GM23338 (cell line): Measurements from ENCODE around the gene PHLDB3. TPM values are rescaled to one million over a fixed set of nuclear protein-coding genes. Genes with fewer than 3 reads are reported as not detected.

Source experiments
- ATAC-seq: fragments of 200-7000 bp; cut with Tn5 transposase; 3 replicates; pipeline ENCODE4 v1.9.1; 2020
- DNase-seq: peaks from one replicate; pipeline ENCODE4 v3.0.0-alpha.2; 2015; ENCODE audit warnings: low spot score
- H2AFZ ChIP-seq: fragments of 200-600 bp; sonication (generic); 2 replicates; pipeline ENCODE4 v1.8.0; 2016; ENCODE audit warnings: antibody characterized with exemption, mild to moderate bottlenecking, moderate library complexity
- H3F3A ChIP-seq: fragments of 200-600 bp; sonication (generic); replicated peaks from 2 replicates; pipeline ENCODE4 v1.8.0; 2017; ENCODE audit warnings: antibody characterized with exemption, mixed run types, low read depth
- H3K27ac ChIP-seq: fragments of 200-600 bp; sonication (generic); 2 replicates; pipeline ENCODE4 v1.6.1; 2016; ENCODE audit warnings: low read depth
- H3K27me3 ChIP-seq: fragments of 200-600 bp; sonication (generic); 2 replicates; pipeline ENCODE4 v1.8.0; 2016; ENCODE audit warnings: mild to moderate bottlenecking, mixed run types, moderate library complexity; ENCODE audit not compliant: insufficient read depth
- H3K36me3 ChIP-seq: fragments of 200-600 bp; sonication (generic); 2 replicates; pipeline ENCODE4 v1.8.0; 2016; ENCODE audit warnings: mild to moderate bottlenecking; ENCODE audit not compliant: insufficient read depth
- H3K4me1 ChIP-seq: fragments of 200-600 bp; sonication (generic); 2 replicates; pipeline ENCODE4 v1.8.0; 2016; ENCODE audit warnings: mild to moderate bottlenecking, moderate library complexity; ENCODE audit not compliant: insufficient read depth
- H3K4me2 ChIP-seq: fragments of 200-600 bp; sonication (generic); 2 replicates; pipeline ENCODE4 v1.7.1; 2017; ENCODE audit warnings: mixed run types
- H3K4me3 ChIP-seq: fragments of 200-600 bp; sonication (generic); 2 replicates; pipeline ENCODE4 v1.6.1; 2016; ENCODE audit warnings: mixed run types
- H3K79me2 ChIP-seq: fragments of 200-600 bp; sonication (generic); replicated peaks from 2 replicates; pipeline ENCODE4 v1.8.0; 2017; ENCODE audit warnings: mild to moderate bottlenecking; ENCODE audit not compliant: insufficient read depth
- H3K9me2 ChIP-seq: fragments of 200-600 bp; sonication (generic); 2 replicates; pipeline ENCODE4 v1.8.0; 2017; ENCODE audit not compliant: insufficient read depth
- H4K20me1 ChIP-seq: fragments of 200-600 bp; sonication (generic); replicated peaks from 2 replicates; pipeline ENCODE4 v1.8.0; 2017; ENCODE audit warnings: mild to moderate bottlenecking; ENCODE audit not compliant: insufficient read depth
- H3K27ac Mint-ChIP-seq: 2 replicates; pipeline ENCODE4 v1.8.0; 2020; ENCODE audit warnings: inconsistent platforms, mild to moderate bottlenecking, moderate library complexity, mixed read lengths
- H3K27me3 Mint-ChIP-seq: 3 replicates; pipeline ENCODE4 v1.8.0; 2022; ENCODE audit warnings: low read depth, mild to moderate bottlenecking, moderate library complexity, mixed read lengths, inconsistent platforms; ENCODE audit not compliant: insufficient read depth, poor library complexity
- H3K36me3 Mint-ChIP-seq: 3 replicates; pipeline ENCODE4 v1.8.0; 2021; ENCODE audit warnings: low read depth, mild to moderate bottlenecking, inconsistent platforms, moderate library complexity, mixed read lengths
- H3K4me1 Mint-ChIP-seq: 3 replicates; pipeline ENCODE4 v1.8.0; 2020; ENCODE audit warnings: mild to moderate bottlenecking, inconsistent platforms, mixed read lengths
- H3K4me3 Mint-ChIP-seq: 3 replicates; pipeline ENCODE4 v1.8.0; 2021; ENCODE audit warnings: moderate library complexity, mild to moderate bottlenecking, inconsistent platforms, mixed read lengths
- H3K9me3 Mint-ChIP-seq: 3 replicates; pipeline ENCODE4 v1.8.0; 2020; ENCODE audit warnings: moderate library complexity, mild to moderate bottlenecking, inconsistent platforms, mixed read lengths
- CREB1 ChIP-seq: fragments of 250-450 bp; sonication (Bioruptor Pico); IDR thresholded peaks from 2 replicates; pipeline ENCODE4 v1.5.0; 2020; ENCODE audit warnings: low read depth, mild to moderate bottlenecking, moderate library complexity
- ETS1 ChIP-seq: IDR thresholded peaks from 2 replicates; pipeline ENCODE4 v1.6.1; 2016; ENCODE audit warnings: antibody characterized with exemption
- EZH2phosphoT487 ChIP-seq: fragments of 200-600 bp; sonication (generic); IDR thresholded peaks from one replicate; pipeline ENCODE4 v1.8.1; 2018; ENCODE audit warnings: antibody characterized with exemption; ENCODE audit not compliant: unreplicated experiment
- NANOG ChIP-seq: IDR thresholded peaks from 2 replicates; pipeline ENCODE4 v1.6.1; 2016; ENCODE audit warnings: antibody characterized with exemption, borderline replicate concordance
- REST ChIP-seq: IDR thresholded peaks from one replicate; pipeline ENCODE4 v1.6.1; 2018; ENCODE audit warnings: antibody characterized with exemption; ENCODE audit not compliant: unreplicated experiment
- ZNF331 ChIP-seq: fragments of 250-450 bp; sonication (Bioruptor Pico); IDR thresholded peaks from 2 replicates; pipeline ENCODE4 v1.5.0; 2020; ENCODE audit warnings: low read depth, mild to moderate bottlenecking, moderate library complexity
- ZNF462 ChIP-seq: fragments of 250-450 bp; sonication (Bioruptor Pico); IDR thresholded peaks from 2 replicates; pipeline ENCODE4 v1.5.0; 2020; ENCODE audit warnings: mild to moderate bottlenecking, moderate library complexity
- polyA plus RNA-seq: library from polyadenylated mRNA; unstranded; fragments of >200 nt; fragmentation: Nextera tagmentation; extraction: Ambion mirVana; gene quantifications from 2 replicates; pipeline ENCODE4 v1.2.1, GENCODE V29; 2016
- total RNA-seq: library from RNA; depleted of rRNA; stranded (reverse); fragments of >200 nt; shearing (Covaris generic); gene quantifications from 2 replicates; pipeline ENCODE4 v1.2.3, GENCODE V29; 2014

The PHLDB3 gene
- total and polyA plus RNA-seq, 2 experiments from 2014 or later: 6.3 to 15.4 TPM

GRCh38 chr19:43482193-43482592, 22.4 kb downstream of the PHLDB3 start (continued):
- TF ChIP-seq REST: no peak
- no peak for TF ChIP-seq ETS1

GRCh38 chr19:43481701-43482100, 22.8 kb downstream of the PHLDB3 start:
- Mint-ChIP-seq H3K27me3 (peaks cover 3% of the 10 kb centered on the region), H3K9me3 (no peaks in the 10 kb centered on the region), H3K4me3 (no peak overlapping the region), H3K27ac (no peak overlapping the region), H3K4me1 (no peaks in the 10 kb centered on the region), H3K36me3 (no peaks in the 10 kb centered on the region)
- Histone ChIP-seq H4K20me1 (no peaks in the 10 kb centered on the region), H2AFZ (no peak overlapping the region), H3K27ac (no peak overlapping the region), H3K4me1 (0 out of 2 replicates have a peak, but pooled peaks cover under 1% of the 10 kb centered on the region), H3F3A (no peaks in the 10 kb centered on the region), H3K9me2 (no peaks in the 10 kb centered on the region), H3K4me2 (no peak overlapping the region), H3K27me3 (no peaks in the 10 kb centered on the region), H3K36me3 (no peaks in the 10 kb centered on the region), H3K79me2 (no peaks in the 10 kb centered on the region), H3K4me3 (no peak overlapping the region)
- ATAC-seq: no peak
- no peak for DNase-seq
- TF ChIP-seq NANOG: no peak
- TF ChIP-seq EZH2phosphoT487: no peak

- H3K36me3 ChIP-seq: no peaks in the 10 kb centered on the region
- H3F3A ChIP-seq: 0 out of 2 replicates have a peak, but pooled peaks cover 4% of the 10 kb centered on the region
- H3K4me1 Mint-ChIP-seq: peaks cover under 1% of the 10 kb centered on the region; the same call in 2 of the 3 replicates
- no peaks in the 10 kb centered on the region for H3K79me2 ChIP-seq
- peaks cover 6% of the 10 kb centered on the region; the same call in 1 of the 2 replicates for H3K4me1 ChIP-seq
- H3K9me3 Mint-ChIP-seq: no peaks in the 10 kb centered on the region
- no peak overlapping the region for H2AFZ ChIP-seq
- H3K27me3 Mint-ChIP-seq: peaks cover 3% of the 10 kb centered on the region
- H4K20me1 ChIP-seq: no peaks in the 10 kb centered on the region
- DNase-seq (no peak), ATAC-seq (no peak)
- H3K36me3 Mint-ChIP-seq: no peaks in the 10 kb centered on the region
- no peak overlapping the region; the same call in 2 of the 3 replicates for H3K4me3 Mint-ChIP-seq
- no peaks in the 10 kb centered on the region for H3K9me2 ChIP-seq
- no peak overlapping the region for H3K4me2 ChIP-seq
- no peak overlapping the region for H3K27ac Mint-ChIP-seq
- H3K27me3 ChIP-seq: no peaks in the 10 kb centered on the region
- no peak overlapping the region for H3K4me3 ChIP-seq
- H3K27ac ChIP-seq: no peak overlapping the region
- TF ChIP-seq ETS1 (no peak), NANOG (no peak), ZNF462 (CRISPR knock-in tag) (no peak), ZNF331 (no peak), CREB1 (CRISPR knock-in tag) (no peak)
These were observed 24.0 kb downstream of the PHLDB3 start for GRCh38 chr19:43480574-43480973.
